ENCODE measurements around the gene FBXO42. TPM values are rescaled to one million over a fixed set of nuclear protein-coding genes. Genes with fewer than 3 reads are reported as not detected.
"Not testable (repeated sequence)": the region's sequence is repeated elsewhere in the genome, so short reads cannot be mapped to it uniquely, and the experiment has no call there.

Gene FBXO42
- total RNA-seq, 1 experiment from 2014 or later: 21.3 TPM

- no peak for DNase-seq (ENCODE audit: low read depth)
Observed at GRCh38 chr1:16372535-16373285, 20.4 kb upstream of the FBXO42 start.

DNA sequence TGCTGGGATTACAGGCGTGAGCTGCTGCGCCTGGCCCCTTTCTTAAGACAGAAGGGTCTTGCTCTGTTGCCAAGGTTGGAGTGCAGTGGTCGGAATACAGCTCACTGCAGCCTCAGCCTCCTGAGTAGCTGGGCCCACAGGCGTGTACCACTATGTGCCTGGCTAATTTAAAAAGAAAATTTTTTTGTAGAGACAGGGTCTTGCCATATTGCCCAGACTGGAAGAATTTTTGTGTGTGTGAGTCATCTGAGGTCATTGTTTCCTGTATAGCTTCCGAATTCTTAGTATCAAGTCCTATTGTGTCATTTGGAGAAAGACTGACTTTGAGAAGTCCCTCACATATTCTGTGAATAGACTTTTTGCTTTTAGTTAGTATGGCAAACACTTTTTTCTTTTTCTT is 19.4 kb upstream of the FBXO42 start:
- peak; percentile 73 for DNase-seq (ENCODE audit: low read depth)

DNA sequence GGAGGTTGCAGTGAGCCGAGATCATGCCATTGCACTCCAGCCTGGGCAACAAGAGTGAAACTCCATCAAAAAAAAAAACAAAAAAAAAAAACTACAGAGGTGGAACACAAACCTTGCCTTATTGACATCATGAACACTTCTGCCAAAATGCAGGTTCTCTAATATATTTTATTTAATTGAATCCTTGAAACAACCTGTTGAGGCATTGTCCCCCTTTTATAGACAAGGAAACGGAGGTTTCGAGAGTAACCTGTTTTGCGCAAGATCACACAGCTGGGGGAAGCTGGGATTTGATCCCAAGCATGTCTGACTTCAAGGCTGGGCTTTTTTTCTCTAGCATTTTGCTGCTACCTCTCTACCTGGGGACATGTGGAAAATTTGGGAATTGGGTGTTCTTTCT is 17.5 kb upstream of the FBXO42 start:
- DNase-seq (ENCODE audit: low read depth): no peak

GRCh38 chr1:16367968-16368890 is 15.9 kb upstream of the FBXO42 start:
- DNase-seq (ENCODE audit: low read depth): peak; percentile 40

DNA sequence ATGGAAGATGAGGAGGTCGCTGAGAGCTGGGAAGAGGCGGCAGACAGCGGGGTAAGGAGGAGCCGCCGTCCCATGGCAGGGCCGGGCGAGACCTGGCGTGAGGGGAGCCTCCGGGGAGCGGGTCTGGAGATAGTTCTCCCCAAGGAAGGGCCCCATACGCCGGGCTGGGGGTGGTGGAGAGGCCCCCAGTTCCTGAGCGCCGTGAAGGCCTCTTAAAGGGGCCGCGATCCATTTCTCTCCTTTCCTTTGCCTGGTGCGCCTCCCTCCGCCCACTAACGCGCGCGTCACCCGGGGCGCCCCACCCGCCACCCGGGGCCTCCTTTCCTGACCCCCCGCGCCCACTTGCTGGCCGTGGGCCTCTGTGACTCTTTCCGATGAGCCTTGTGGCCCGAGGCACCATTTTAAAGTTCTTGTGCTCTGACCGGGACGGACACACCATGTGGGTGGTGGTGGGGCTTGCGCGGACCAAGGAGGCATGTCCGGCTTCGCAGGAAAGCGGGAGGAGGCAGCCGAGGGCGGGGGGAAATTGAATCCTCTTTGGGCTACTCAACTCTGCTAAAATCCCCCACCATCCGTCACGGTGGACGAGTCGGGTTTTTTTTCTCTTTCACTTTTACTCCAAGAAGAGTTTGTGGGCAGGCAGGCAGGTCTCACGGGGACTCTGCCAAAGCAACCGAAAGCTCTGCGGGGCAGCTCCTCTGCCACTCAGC is 15.1 kb upstream of the FBXO42 start:
- peak; percentile 89 for DNase-seq (ENCODE audit: low read depth)

- peak; percentile 99 for DNase-seq (ENCODE audit: low read depth)
Observed at GRCh38 chr1:16366722-16367257, 14.5 kb upstream of the FBXO42 start, which contains the start of gene SZRD1. TSS of gene SZRD1 (plus strand) at chr1:16367242. CDS start at chr1:16367258, 16 bp downstream.

DNA sequence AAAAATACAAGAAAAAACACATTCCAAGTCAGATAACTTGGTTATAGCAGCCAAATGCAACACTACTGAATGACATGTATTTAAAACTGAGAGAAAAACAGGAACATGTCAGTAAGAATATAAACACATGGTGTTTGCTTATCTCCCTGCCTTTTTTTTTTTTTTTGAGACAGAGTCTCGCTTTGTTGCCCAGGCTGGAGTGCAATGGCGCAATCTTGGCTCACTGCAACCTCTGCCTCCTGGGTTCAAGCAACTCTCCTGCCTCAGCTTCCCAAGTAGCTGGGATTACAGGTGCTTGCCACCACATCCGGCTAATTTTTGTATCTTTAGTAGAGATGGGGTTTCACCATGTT is 12.8 kb upstream of the FBXO42 start:
- not testable (repeated sequence) for DNase-seq (ENCODE audit: low read depth)

DNA sequence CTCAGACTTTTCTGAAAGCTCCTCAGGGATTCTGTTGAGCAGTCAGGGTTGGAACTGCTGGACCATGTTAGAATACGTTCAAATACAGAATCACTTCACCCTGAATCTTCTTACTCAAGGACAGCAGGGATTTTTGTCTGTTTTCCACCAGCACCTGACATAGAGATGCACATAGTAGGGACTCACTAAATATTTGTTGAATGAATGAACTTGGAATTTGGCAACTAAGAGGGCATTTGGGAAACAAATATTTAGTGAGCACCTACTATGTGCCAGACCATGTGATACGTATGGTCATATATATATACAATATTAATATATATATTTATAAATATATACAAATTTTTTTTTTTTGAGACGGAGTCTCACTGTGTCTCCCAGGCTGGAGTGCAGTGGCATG is 4.6 kb upstream of the FBXO42 start:
- DNase-seq (ENCODE audit: low read depth): no peak

DNA sequence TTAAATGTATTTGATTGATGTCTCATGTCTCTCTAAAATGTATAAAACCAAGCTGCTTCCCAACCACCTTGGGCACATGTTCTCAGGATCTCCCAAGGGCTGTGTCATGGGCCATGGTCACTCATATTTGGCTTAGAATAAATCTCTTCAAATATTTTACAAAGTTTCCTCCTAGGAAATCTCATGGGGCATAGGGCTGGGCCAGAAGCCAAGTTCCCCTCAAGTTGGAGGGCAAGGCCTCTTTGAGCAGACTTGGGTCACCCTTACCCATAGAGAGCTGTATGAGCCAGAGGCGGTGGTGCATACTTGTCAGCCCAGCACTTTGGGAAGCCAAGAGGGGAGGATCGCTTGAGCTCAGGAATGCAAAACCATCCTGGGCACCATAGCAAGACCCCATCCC is 2.3 kb upstream of the FBXO42 start:
- no peak for DNase-seq (ENCODE audit: low read depth)

DNA sequence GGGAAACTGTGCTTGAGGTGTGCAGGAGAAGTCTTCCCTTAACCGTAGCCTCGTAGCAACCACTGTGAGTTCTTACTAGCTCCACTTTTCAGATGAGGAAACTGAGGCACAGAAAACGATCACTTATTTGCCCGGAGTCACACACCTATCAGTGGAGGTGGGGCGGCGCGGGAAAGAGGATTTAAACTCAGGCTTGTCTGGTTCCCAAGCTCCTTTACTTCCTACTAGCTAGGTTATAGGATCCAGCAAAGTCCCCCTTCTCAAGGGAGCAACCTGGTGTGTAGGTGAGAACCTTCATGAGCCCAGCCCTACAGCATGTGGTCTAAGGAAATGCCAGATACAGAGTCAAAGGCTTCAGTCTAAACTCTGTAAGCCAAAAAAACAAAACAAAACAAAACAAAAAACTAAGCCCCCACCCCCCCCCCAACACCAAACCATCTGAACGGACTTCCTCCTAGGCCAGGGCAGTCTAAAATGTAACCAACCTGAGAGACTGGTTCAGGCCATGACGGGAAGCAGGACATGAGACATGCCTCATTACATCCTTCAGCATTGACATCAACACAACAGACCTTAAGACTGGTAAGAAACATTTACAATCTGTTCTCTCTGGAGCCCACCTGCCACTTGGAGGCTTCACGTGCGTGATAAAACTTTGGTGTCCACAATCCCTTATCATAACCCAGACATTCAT is 709 bp upstream of the FBXO42 start:
- no peak for DNase-seq (ENCODE audit: low read depth)

- DNase-seq (ENCODE audit: low read depth): peak; percentile 34
Observed at GRCh38 chr1:16351456-16351993, 755 bp downstream of the FBXO42 start.

DNA sequence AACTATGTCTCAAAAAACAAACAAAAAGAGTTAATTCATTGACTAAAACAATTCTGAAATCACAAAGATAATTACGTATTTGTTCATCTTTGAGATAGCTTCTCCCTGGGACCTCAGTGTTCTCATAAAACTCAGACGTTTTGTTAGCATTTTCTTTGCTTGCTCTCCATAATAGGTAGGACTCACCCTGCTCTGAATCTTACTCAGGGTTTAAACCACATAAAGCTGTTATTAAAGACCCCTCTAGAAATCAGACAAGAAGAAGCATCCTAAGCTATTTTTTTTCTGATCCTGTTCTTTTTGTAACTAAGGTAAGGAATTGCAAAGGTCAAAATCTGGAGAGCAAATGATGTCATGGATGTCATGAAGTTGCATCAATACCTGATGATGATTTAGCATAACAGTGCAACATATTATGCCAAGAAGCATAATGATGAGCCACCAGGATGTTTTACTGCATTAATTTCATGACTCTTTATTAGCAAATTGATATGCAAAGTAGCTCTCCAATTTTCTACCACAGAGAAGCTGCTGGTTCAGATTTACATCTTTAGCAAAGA is 2.4 kb downstream of the FBXO42 start:
- DNase-seq (ENCODE audit: low read depth): no peak

- peak; percentile 60 for DNase-seq (ENCODE audit: low read depth)
Observed at GRCh38 chr1:16348414-16349182, 3.7 kb downstream of the FBXO42 start.

DNA sequence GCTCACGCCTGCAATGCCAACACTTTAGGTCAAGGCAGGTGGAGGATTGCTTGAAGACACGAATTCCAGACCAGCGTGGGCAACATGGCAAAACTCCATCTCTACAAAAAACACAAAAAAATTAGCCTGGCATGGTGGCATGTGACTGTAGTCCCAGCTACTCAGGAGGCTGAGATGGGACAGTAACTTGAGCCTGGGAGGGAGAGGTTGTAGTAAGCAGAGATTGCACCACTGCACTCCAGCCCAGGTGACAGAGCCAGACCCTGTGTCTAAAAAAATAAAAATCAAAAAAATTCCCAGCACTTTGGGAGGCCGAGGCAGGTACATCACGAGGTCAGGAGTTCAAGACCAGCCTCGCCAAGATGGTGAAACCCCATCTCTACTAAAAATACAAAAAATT is 9.0 kb downstream of the FBXO42 start:
- DNase-seq (ENCODE audit: low read depth): not testable (repeated sequence)

DNA sequence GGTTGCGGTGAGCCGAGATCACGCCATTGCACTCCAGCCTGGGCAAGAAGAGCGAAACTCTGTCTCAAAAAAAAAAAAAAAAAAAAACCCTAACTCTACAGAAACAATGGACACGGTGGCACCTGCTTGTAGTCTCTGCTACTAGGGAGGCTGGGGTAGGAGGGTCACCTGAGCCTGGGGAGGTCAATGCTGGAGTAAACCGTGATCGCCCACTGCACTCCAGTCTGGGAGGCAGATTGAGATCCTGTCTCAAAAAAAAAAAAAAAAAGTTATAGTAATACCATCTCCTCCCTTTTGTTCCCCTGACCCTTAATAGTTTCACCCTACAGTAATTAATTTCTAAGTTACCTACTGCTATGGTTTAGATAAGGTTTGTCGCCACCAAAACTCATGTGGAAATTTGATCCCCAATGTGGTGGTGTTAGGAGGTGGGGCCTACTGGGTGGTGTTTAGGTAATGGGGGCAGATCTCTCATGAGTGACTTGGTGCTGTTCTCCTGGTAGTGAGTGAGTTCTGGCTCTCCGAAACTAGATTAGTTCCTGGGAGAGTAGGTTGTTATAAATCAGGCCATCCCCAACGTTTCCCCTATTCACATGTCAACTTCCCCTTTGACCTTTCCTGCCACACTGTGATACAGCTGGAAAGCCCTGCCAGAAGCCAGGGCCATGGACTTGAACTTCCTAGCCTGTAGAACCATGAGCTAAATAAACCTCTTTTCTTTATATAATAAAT is 9.8 kb downstream of the FBXO42 start:
- no peak for DNase-seq (ENCODE audit: low read depth)

- no peak for DNase-seq (ENCODE audit: low read depth)
Observed at GRCh38 chr1:16340673-16341072, 11.6 kb downstream of the FBXO42 start.

DNA sequence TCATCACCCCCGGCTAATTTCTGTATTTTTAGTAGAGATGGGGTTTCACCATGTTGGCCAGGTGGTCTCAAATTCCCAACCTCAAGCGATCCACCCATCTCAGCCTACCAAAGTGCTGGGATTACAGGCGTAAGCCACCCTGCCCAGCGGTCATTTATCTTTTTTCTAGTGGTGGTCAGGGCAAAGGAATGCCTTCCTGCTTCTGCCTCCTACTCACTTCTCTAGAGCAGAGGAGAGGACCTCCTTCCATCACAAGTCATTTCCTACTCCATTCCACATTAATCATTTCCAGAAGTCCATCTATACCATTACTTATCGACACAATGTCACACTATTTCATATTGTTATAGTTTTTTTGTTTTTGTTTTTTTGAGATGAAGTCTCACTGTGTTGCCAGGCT is 13.3 kb downstream of the FBXO42 start:
- DNase-seq (ENCODE audit: low read depth): no peak

DNA sequence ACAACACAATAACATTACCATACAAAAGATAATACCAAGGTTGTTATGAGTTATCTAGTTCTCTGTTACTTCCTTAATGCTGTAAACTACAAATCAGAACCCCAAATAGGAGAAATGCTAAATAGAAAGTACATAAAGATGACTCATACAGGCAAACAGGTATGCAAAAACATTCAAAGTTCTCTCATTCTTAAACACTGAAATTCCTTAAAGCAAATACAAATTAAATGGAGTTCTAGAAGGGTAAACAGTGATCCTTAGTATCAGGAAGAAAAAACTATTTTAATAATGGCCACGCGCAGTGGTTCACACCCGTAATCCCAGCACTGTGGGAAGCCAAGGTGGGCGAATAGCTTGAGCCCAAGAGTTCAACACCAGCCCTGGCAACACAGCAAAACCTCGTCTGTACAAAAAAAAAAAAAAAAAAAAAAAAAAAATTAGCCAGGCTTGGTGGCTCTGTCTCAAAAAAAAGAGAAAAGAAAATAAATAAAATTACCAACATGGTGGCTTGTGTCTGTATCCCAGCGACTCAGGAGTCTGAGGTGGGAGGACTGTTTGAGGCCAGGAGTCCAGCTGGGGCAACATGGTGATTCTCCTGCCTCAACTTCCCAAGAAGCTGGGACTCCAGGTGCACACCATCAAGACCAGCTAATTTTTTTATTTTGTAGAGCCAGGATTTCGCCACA is 17.5 kb downstream of the FBXO42 start:
- DNase-seq (ENCODE audit: low read depth): no peak
